Duodenal mucosa (tissue), 2 donors: ENCODE data around the gene TTC5.
"Not testable (repeated sequence)": the region's sequence is repeated elsewhere in the genome, so short reads cannot be mapped to it uniquely, and the experiment has no call there.

Source experiments
- H3K27ac ChIP-seq: one replicate; pipeline ENCODE4 v1.7.0; 2013; ENCODE audit warnings: low read depth, low read length
- H3K27me3 ChIP-seq, 2 donors: one replicate each; pipeline ENCODE4 v1.7.0; 2013; ENCODE audit warnings: low read length in 2 of 2, control low read depth in 1 of 2; ENCODE audit not compliant: insufficient read depth in 2 of 2, control insufficient read depth in 1 of 2
- H3K36me3 ChIP-seq, 2 donors: one replicate each; pipeline ENCODE4 v1.7.0; 2013; ENCODE audit warnings: low read length in 2 of 2, control low read depth in 1 of 2; ENCODE audit not compliant: insufficient read depth in 2 of 2, control insufficient read depth in 1 of 2
- H3K4me1 ChIP-seq, 2 donors: one replicate each; pipeline ENCODE4 v1.7.0; 2013; ENCODE audit warnings: low read length in 2 of 2, control low read depth in 1 of 2; ENCODE audit not compliant: insufficient read depth in 2 of 2, control insufficient read depth in 1 of 2
- H3K4me3 ChIP-seq, 2 donors: one replicate each; pipeline ENCODE4 v1.7.0; 2013; ENCODE audit warnings: low read length in 2 of 2, low read depth in 1 of 2
- H3K9ac ChIP-seq, 2 donors: one replicate each; pipeline ENCODE4 v1.7.0; 2013; ENCODE audit warnings: low read length in 2 of 2, low read depth in 1 of 2
- H3K9me3 ChIP-seq, 2 donors: one replicate each; pipeline ENCODE4 v1.7.0; 2013; ENCODE audit warnings: low read length in 2 of 2, control low read depth in 1 of 2; ENCODE audit not compliant: control insufficient read depth in 1 of 2

Gene TTC5

GRCh38 chr14:20305265-20306078, at the start of gene TTC5:
Gene TTC5 (minus strand): TSS chr14:20305951. CDS start chr14:20305937, 14 bp downstream.
- Histone ChIP-seq H3K4me3 (peak within 1 kb of the TSS; percentile 94 to 99), H3K4me1 (peaks cover 8 to 11% of the 10 kb centered on the region in 2 donors), H3K36me3 (peaks cover 7 to 17% of the 10 kb centered on the region in 2 donors), H3K9ac (peak within 1 kb of the TSS; percentile 61 to 73), H3K27me3 (no peaks in the 10 kb centered on the region), H3K27ac (no peak within 1 kb of the TSS), H3K9me3 (no peaks in the 10 kb centered on the region)

GRCh38 chr14:20350860-20351259, 45.1 kb upstream of the TTC5 start:
- H3K36me3 ChIP-seq: peaks cover 22 to 53% of the 10 kb centered on the region in 2 donors
- H3K4me1 ChIP-seq: no peaks in the 10 kb centered on the region
- H3K27ac ChIP-seq: no peak overlapping the region
- no peaks in the 10 kb centered on the region for H3K9me3 ChIP-seq
- H3K27me3 ChIP-seq: no peaks in the 10 kb centered on the region
- no peak overlapping the region for H3K4me3 ChIP-seq
- no peak overlapping the region for H3K9ac ChIP-seq

DNA sequence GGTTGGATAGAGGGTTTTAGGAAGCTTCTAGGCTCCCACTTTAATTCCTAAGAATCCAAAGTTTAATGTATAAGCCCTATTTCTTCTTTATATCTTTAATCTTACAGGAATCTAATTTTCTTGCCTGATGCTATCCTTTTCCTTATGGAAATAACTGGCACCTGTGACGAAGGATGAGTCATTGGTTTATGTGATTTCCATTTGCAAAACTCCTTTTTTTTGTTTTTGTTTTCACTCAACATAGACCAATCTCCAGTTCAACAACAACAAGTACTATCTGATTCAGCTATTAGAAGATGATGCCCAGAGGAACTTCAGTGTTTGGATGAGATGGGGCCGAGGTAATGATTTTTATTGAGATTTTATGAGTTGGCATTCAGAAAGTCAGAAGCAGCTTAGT, 44.5 kb upstream of the TTC5 start:
- Histone ChIP-seq H3K27me3 (no peaks in the 10 kb centered on the region), H3K36me3 (peaks cover 19 to 55% of the 10 kb centered on the region in 2 donors), H3K9ac (no peak overlapping the region), H3K4me1 (no peaks in the 10 kb centered on the region), H3K9me3 (no peaks in the 10 kb centered on the region), H3K4me3 (no peak overlapping the region), H3K27ac (no peak overlapping the region)

DNA sequence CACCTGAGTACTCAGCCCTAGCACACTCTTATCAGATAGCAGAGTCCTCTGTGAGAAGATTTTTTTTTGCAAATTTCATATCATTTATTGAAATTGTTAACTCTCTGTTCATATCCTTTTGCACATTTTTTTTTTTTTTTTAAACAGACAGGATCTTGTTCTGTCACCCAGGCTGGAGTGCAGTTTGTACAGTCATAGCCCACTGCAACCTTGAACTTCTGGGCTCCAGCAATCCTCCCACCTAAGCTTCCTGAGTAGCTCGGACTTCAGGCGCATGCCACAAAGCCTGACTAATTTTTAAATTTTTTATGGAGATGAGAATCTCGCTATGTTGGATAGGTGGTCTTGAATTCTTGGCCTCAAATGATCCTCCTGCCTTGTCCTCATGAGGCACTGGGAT, 42.0 kb upstream of the TTC5 start:
- no peaks in the 10 kb centered on the region for H3K9me3 ChIP-seq
- no peaks in the 10 kb centered on the region for H3K27me3 ChIP-seq
- no peak overlapping the region for H3K27ac ChIP-seq
- H3K36me3 ChIP-seq: peaks cover 10 to 36% of the 10 kb centered on the region in 2 donors
- no peak overlapping the region for H3K9ac ChIP-seq
- H3K4me3 ChIP-seq: no peak overlapping the region
- H3K4me1 ChIP-seq: peaks cover 6 to 7% of the 10 kb centered on the region in 2 donors

GRCh38 chr14:20346713-20347112, 41.0 kb upstream of the TTC5 start:
- Histone ChIP-seq H3K4me1 (peaks cover 6 to 7% of the 10 kb centered on the region in 2 donors), H3K27ac (no peak overlapping the region), H3K27me3 (no peaks in the 10 kb centered on the region), H3K9me3 (no peaks in the 10 kb centered on the region), H3K36me3 (peaks cover 8 to 28% of the 10 kb centered on the region in 2 donors), H3K4me3 (no peak overlapping the region), H3K9ac (no peak overlapping the region)

GRCh38 chr14:20345366-20345765, 39.6 kb upstream of the TTC5 start:
- H3K4me1 ChIP-seq: peaks cover 6 to 7% of the 10 kb centered on the region in 2 donors
- H3K27me3 ChIP-seq: no peaks in the 10 kb centered on the region
- H3K4me3 ChIP-seq: no peak overlapping the region
- no peaks in the 10 kb centered on the region for H3K9me3 ChIP-seq
- H3K27ac ChIP-seq: no peak overlapping the region
- peaks cover 1 to 22% of the 10 kb centered on the region in 2 donors for H3K36me3 ChIP-seq
- H3K9ac ChIP-seq: no peak overlapping the region

DNA sequence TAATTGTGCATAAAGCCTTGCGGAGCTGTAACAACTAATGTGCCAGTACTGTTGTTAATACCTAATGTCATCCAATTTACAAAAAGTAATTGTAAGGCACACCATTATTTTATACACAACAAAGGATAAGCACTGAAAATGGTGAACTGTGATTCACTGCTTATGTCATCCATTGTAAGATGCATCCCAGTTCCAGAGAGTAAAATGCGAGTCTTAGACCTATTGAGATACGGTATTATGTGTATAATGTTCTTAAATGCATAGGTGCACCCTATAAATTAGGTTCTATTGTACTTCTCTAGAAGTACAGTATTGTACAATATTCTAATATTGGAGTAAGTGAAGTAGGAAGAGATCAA, 38.1 kb upstream of the TTC5 start:
- H3K27me3 ChIP-seq: no peaks in the 10 kb centered on the region
- peak overlapping the region; percentile 67 for H3K27ac ChIP-seq
- peaks cover 0 to 15% of the 10 kb centered on the region in 2 donors for H3K36me3 ChIP-seq
- peaks cover 6 to 7% of the 10 kb centered on the region in 2 donors for H3K4me1 ChIP-seq
- H3K9me3 ChIP-seq: no peaks in the 10 kb centered on the region
- peak overlapping the region; percentile 90 to 94 for H3K4me3 ChIP-seq
- H3K9ac ChIP-seq: peak overlapping the region; percentile 95 to 98

GRCh38 chr14:20343092-20343861, 37.5 kb upstream of the TTC5 start, which contains the start of gene PARP2:
Gene PARP2 (plus strand): TSS chr14:20343635. CDS start chr14:20343642, 7 bp downstream.
- H3K9me3 ChIP-seq: no peaks in the 10 kb centered on the region
- peak within 1 kb of the TSS; percentile 67 for H3K27ac ChIP-seq
- H3K9ac ChIP-seq: peak within 1 kb of the TSS; percentile 95 to 98
- H3K36me3 ChIP-seq: peaks cover 0 to 15% of the 10 kb centered on the region in 2 donors
- H3K27me3 ChIP-seq: no peaks in the 10 kb centered on the region
- H3K4me1 ChIP-seq: peaks cover 6 to 7% of the 10 kb centered on the region in 2 donors
- H3K4me3 ChIP-seq: peak within 1 kb of the TSS; percentile 90 to 94

DNA sequence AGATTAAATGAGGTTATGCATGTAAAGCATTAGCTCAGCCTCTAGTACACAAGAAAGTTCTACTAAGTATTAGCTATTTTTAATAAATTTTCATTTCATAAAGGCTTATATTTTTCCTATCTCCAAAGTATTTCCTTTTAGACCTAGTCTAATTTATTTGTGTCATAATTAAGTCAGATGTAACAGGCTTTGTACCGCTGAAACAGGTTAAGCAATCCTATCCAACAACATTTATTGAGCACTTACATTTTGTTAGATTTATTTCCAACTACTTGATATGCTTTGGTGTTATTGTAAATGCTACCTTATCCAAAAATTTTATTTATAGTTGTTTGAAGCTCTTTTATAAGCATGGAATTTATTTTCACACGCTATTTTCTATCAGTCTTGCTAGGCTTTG, 35.9 kb upstream of the TTC5 start:
- Histone ChIP-seq H3K9me3 (no peaks in the 10 kb centered on the region), H3K36me3 (peaks cover 0 to 9% of the 10 kb centered on the region in 2 donors), H3K9ac (peak overlapping the region in 1 of 2 donors; percentile 95), H3K4me3 (no peak overlapping the region), H3K4me1 (peaks cover 6 to 7% of the 10 kb centered on the region in 2 donors), H3K27ac (no peak overlapping the region), H3K27me3 (no peaks in the 10 kb centered on the region)

DNA sequence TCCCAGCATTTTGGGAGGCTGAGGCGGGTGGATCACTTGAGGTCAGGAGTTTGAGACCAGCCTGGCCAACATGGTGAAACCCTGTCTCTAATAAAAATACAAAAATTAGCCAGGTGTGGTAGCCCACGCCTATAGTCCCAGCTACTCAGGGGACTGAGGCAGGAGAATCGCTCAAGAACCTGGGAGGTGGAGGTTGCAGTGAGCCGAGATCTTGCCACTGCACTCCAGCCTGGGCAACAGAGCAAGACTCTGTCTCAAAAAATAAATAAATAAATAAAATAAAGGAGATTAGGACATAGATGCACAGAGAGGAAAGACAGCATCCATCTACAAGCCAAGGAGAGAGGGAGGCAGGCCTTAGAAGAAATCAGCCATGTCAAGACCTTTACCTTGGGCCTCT, 35.3 kb upstream of the TTC5 start:
- H3K4me3 ChIP-seq: not testable (repeated sequence)

More for the DNA sequence above, 35.3 kb upstream of the TTC5 start:
- not testable (repeated sequence) for H3K27ac ChIP-seq, H3K27me3 ChIP-seq, H3K36me3 ChIP-seq, H3K4me1 ChIP-seq, H3K9me3 ChIP-seq, H3K9ac ChIP-seq
